NCI-H146 treated with DMSO at 0.1 percent for 48 hours (cell line): Measurements from ENCODE around the gene GALNT18.
A peak's percentile ranks its signal among the peaks of the same experiment; 100 is the strongest.

Experiments
- DNase-seq: peaks from one replicate; lab custom pipeline; 2025; ENCODE audit not compliant: unreplicated experiment; lab: John Stamatoyannopoulos, UW

Gene GALNT18

GRCh38 chr11:11415901-11416300, 205.9 kb downstream of the GALNT18 start:
- no peak for DNase-seq

DNA sequence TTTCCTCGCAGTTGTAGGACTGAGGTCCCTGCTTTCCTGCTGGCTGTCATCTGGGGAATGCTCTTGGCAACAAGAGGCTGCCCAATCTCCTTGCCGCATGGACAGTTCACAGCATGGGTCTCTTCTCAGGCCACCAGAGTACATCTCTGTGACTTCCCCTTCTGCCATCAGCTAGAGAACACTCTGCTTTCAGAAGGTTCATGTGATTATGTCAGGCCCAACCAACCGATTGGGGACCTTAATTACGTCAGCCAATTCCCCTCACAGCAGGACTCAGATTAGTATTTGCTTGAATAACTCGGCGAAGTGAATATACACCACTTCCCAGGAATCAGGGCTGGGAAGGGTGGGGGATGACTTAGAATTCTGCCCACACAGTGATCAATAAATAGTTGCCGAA, 206.8 kb downstream of the GALNT18 start:
- DNase-seq: peak; percentile 37

DNA sequence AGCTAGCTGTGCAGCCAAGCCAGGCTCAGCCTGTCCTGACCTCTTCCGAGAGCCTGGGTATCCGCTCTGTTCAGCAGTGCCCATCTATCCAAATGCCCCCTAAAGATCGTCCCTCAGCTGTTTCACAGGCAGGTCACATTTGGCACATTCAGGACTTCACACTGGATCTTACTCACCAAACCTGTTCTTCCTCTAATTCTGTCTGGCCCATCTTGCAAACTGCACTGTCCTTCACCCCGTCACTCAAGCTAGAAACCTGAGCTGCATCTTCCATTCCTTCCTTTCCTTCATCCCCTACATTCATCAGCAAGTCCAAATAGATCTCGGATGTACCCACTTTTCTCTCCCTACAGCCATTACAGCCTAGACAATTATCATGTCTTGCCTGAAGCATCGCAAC, 208.0 kb downstream of the GALNT18 start:
- DNase-seq: no peak

DNA sequence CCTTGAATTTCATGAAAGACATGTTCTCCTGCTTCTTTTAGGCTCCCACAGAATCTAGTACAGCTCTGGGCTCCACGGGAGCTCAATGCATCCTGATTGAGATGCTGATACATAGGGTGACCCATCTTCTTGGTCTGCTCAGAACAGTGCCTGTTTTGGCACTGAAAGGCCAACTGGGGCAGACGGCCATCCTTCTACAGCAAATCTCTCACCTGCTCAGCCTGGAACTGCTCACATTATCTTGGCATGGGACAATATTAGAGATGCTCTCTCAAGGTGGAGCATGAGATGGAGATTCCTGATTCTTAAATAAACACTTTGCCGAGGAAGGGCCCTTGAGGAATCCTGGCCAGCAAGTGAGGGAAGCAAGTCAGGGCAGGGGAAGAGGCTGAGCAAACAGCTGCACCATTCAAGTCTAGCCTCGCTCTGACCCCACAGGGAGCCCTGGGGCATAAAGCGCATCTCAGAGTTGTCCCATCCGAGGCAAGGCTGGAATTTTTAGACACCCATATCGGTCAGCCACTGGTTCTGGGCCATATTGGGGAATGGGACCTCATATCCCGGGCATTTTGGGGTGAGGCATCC, 210.3 kb downstream of the GALNT18 start:
- DNase-seq: no peak

DNA sequence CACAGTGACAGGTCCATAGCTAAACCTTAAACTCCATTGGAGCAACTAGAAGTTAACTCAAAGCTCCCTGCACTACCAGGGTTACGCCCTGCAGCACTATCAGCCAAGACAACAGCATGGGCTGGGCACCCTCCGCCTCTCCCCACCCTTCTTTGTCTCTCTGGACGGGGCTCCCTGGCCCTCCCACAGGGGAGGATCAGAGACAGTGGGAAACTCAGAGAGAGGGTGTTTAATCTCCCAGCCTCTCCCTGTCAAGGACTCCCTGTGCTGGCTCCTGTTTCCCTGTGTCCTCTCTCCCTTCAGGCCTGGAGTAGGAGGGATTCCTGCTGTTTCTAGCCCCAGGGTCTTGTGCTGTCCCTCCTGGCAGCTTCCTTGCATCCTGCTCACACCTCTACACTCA, 211.9 kb downstream of the GALNT18 start:
- peak; percentile 59 for DNase-seq

- no peak for DNase-seq
Observed at GRCh38 chr11:11409224-11409623, 212.6 kb downstream of the GALNT18 start.

DNA sequence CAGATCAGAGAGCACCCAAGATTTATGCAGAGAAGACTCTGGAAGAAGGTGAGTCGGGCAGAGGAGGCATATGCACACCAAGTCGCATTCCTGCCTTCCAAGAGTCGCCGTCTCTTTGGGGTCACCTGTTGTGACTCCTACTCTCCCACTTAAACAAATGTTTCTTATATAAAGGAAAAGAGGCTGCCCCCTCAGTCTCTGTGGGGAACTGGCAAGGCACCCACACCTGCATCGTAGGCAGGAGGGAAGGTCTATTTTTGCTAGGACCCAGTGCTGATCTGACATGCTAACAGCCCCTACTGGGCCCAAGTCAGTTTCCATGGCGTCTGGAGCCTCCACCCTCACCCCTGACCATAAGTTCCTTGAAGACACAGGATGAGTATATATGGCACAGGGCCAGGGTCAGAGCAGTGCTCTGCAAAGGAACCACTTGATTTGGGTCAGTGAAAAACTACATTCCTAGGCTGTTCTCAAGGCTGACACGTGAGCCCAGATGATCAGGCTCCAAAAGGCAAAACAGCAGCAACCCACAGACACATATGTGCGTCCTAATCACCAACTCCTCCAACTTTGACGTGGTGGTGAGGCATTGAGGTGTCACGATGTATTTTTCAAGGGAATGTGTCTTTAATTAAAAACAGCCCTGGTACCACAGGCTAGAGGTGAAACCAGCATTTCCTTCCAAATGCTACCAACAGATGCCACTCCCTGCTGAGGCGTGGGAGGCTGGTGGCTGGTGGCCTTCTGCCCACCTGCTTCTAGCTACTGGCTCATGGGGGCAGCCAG, 213.2 kb downstream of the GALNT18 start:
- DNase-seq: no peak

GRCh38 chr11:11407763-11408084, 214.1 kb downstream of the GALNT18 start:
- DNase-seq: no peak

- DNase-seq: no peak
Observed at GRCh38 chr11:11407065-11407762, 214.6 kb downstream of the GALNT18 start.

- no peak for DNase-seq
Observed at GRCh38 chr11:11406652-11407051, 215.2 kb downstream of the GALNT18 start.

DNA sequence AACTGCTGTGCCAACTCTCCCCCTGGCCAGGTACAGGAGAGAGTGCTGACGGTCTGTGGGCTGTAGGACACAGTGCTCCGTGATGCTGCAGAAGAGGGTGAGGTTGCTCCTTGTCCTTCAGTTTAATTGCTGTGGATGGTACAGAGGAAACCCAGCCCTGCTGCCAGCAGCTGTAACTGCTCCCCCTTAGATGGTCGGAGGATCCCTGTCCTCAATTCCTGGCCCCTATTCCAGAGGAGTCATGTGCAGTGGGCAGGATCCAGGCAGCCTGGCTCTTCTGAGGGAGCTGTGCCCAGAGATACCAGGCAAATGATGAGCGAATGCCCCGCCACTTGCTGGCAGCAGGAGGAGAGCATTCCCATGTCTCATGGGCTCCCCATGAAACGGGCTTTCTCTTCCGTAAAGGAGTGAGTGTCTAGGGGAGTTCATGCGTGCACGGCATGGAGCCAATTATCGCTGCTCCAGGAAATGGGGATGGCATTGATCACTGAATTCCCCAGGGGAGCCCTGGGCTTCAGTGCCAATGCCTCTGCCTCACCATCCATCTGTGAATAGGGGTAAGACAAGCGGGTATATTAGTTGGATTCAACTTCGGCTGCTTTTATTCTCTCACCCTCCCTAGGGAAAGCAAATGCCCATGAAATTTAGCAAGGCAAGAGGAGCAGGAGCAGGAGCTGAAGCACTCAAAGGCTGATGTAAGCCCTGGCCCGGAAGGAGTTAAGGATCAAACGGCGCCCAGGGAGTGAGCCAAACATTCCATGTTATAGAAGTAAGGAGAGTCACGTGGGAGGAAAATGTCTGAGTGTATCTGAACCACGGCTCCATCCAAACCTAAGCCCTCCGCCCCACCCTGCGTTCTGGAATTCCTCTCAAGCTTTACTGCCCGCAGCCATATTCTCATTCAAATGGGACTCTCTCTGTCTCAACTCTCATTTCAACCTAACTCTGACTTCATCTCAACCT, 217.8 kb downstream of the GALNT18 start:
- DNase-seq: no peak

- DNase-seq: no peak
Observed at GRCh38 chr11:11401960-11402535, 219.8 kb downstream of the GALNT18 start.

DNA sequence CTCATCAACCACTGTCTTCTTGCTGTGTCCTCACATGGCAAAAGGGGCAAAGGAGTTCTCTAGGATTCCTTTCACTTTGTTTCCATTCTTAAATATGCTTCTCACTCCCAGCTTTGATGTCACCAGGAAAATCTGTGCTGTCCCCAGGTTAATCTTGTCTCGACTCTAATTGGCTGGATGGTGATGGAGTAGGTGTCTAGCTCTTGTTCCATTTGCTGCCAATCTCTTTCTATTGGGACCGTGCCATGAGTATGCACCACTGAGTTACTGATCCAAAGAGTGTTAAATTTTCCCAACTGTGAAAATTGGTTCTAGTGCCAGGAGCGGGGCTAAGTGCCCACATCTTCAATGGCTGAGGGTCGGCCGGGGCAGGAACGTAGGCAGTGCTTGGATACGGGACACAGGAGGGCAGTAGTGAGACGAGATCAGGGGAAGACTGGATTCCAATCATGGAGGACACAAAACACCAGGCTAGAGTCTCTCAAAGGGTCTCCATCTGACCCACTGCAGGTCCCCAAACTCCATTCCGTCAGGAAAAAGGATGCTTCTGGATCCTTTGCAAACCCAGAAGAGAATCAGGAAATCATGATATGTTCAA, 221.1 kb downstream of the GALNT18 start:
- DNase-seq: no peak

GRCh38 chr11:11400121-11400520, 221.7 kb downstream of the GALNT18 start:
- DNase-seq: no peak

DNA sequence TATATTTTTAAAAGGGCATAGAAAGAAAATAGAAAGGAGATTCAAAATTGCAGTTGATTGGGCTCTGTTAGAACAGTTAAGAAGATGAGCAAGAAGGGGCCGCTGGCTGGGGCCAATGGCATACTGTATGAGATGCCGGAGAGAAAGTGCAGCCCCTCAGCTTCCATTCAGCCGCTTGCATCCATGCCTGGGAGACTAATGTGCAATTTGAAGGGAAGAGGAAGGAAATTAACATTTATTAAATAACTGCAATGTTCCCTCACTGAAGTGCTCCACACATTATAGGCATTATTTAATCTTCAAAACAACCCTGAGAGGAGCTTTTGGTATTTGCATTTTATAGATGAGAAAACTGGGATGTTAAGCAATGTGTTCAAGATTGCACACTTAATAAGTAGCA, 224.0 kb downstream of the GALNT18 start:
- no peak for DNase-seq

GRCh38 chr11:11397036-11397415, 224.8 kb downstream of the GALNT18 start:
- no peak for DNase-seq

- no peak for DNase-seq
Observed at GRCh38 chr11:11396301-11397035, 225.3 kb downstream of the GALNT18 start.

DNA sequence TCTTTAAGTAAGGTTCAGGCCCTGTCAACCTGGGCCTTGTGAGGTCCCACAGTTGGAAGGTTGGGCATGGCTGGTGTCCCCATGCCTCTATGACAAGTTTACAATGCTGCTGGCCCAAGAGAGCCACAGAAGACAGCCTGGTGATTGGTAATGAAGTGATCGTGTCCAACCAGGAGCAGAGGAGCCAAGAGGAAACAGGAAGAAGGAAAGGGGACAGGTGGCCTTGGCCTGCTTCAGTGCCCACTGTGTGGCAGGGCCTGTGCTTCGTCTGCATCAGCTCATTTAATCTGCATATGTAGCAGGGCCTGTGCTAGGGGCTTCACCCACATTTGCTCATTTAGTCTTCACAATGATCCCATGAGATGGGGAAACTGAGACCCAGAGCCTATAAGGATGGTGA, 226.7 kb downstream of the GALNT18 start:
- no peak for DNase-seq

DNA sequence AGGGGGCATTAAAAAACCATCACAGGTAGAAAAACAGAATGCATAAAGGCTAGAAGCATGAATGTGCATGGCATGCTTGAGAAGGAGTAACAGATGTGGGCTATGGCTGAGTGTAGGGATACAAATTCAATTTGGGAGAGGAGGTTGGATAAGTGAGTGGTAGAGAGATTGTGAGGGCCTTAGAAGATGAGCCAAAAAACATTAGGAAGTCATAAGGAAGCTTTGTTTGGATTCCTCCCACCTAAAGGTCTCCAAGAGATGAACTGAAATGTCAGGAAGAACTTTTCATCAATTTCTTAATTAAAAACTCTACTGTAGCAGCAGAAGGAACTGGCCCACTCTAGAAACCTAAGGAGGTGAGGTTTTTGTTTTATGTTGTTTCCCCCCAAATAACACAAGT, 227.6 kb downstream of the GALNT18 start:
- DNase-seq: no peak
